Panc1 (cell line): Measurements from ENCODE around the gene AHDC1. TPM values are rescaled to one million over a fixed set of nuclear protein-coding genes. Genes with fewer than 3 reads are reported as not detected.

Experiments used
- ATAC-seq: fragments of 200-7000 bp; cut with Tn5 transposase; 2 replicates; pipeline ENCODE4 v1.9.1; 2020; ENCODE audit warnings: mild to moderate bottlenecking, moderate library complexity
- BruUV-seq: library from RNA; stranded (reverse); fragments of 400-500 nt; replicated peaks from 2 replicates; lab custom pipeline; 2021; lab: Mats Ljungman, UMichigan
- CTCF ChIA-PET: fragments of 300-600 bp; sonication (Branson Sonifier 250); formaldehyde crosslinking; loops from one replicate; lab custom pipeline; 2022; ENCODE audit warnings: antibody characterized with exemption; lab: Charles Lee
- POLR2A ChIA-PET: fragments of 300-600 bp; sonication (Branson Sonifier 250); formaldehyde crosslinking; loops from one replicate; lab custom pipeline; 2022; ENCODE audit warnings: antibody characterized with exemption; lab: Charles Lee
- DNase-seq: peaks from one replicate; pipeline ENCODE4 v3.0.0-alpha.2; 2010; ENCODE audit warnings: low read depth, low spot score
- H3K27ac ChIP-seq: 2 replicates; pipeline ENCODE4 v1.5.1; 2011; ENCODE audit warnings: mild to moderate bottlenecking, low read length, inconsistent platforms
- H3K27me3 ChIP-seq: fragments of 200-500 bp; sonication (Bioruptor generic); 2 replicates; pipeline ENCODE4 v1.6.0; 2014; ENCODE audit warnings: low read length, inconsistent platforms; ENCODE audit not compliant: control insufficient read depth, insufficient read depth
- H3K36me3 ChIP-seq: fragments of 200-500 bp; sonication (Bioruptor generic); 2 replicates; pipeline ENCODE4 v1.5.1; 2014; ENCODE audit warnings: inconsistent platforms, mild to moderate bottlenecking, low read length, moderate library complexity; ENCODE audit not compliant: control insufficient read depth, insufficient read depth
- H3K4me1 ChIP-seq: 2 replicates; pipeline ENCODE4 v1.5.1; 2011; ENCODE audit warnings: inconsistent platforms, mild to moderate bottlenecking, low read length, moderate library complexity; ENCODE audit not compliant: control insufficient read depth, insufficient read depth
- H3K4me3 ChIP-seq, 2 experiments: 2 replicates each; pipeline ENCODE4 v1.5.1; 2011 to 2012; ENCODE audit warnings: low read depth in 2 of 2, low read length in 2 of 2, mild to moderate bottlenecking in 2 of 2, inconsistent platforms in 1 of 2, moderate library complexity in 1 of 2
- H3K9me3 ChIP-seq: fragments of 200-500 bp; sonication (Bioruptor generic); 2 replicates; pipeline ENCODE4 v1.5.1; 2014; ENCODE audit warnings: low read depth, mild to moderate bottlenecking, inconsistent platforms, low read length, moderate library complexity; ENCODE audit not compliant: control insufficient read depth, insufficient read depth
- POLR2AphosphoS5 ChIP-seq: IDR thresholded peaks from 2 replicates; pipeline ENCODE4 v1.6.1; 2012; ENCODE audit warnings: mild to moderate bottlenecking, low read depth, low read length, moderate library complexity
- SIN3A ChIP-seq: IDR thresholded peaks from 2 replicates; pipeline ENCODE4 v1.6.1; 2012; ENCODE audit warnings: low read depth, mild to moderate bottlenecking, low read length, moderate library complexity, borderline replicate concordance; ENCODE audit not compliant: insufficient read depth
- TCF7L2 ChIP-seq: IDR thresholded peaks from 2 replicates; pipeline ENCODE4 v1.6.1; 2011; ENCODE audit warnings: mild to moderate bottlenecking, low read depth, low read length, inconsistent platforms
- in situ Hi-C: cut with HindIII; loops from 2 replicates; pipeline ENCODE4 v1.10.0; 2016; ENCODE audit warnings: low sequenced_read_pairs, low pct_unique_long_range_greater_than_20kb
- intact Hi-C: fragments of 100-400 bp; cut with micrococcal nuclease; formaldehyde crosslinking; loops from one replicate; pipeline ENCODE4 v1.10.0; 2022; ENCODE audit not compliant: unreplicated experiment
- total RNA-seq: library from RNA; stranded (reverse); gene quantifications from one replicate; pipeline ENCODE4 v1.2.1, GENCODE V29; 2021; ENCODE audit not compliant: unreplicated experiment
- TF ChIP-seq, protein P1 (sequence below): fragments of 450-650 bp; IDR thresholded peaks from 2 replicates; pipeline ENCODE4 v1.5.1; 2017; ENCODE audit warnings: mild to moderate bottlenecking
- TF ChIP-seq, protein P2 (sequence below), 2 experiments: IDR thresholded peaks; 2 replicates each; pipeline ENCODE4 v1.6.1; 2011 to 2012; ENCODE audit warnings: low read depth in 2 of 2, control low read depth in 1 of 2, low read length in 1 of 2, mild to moderate bottlenecking in 1 of 2, moderate library complexity in 1 of 2; ENCODE audit not compliant: insufficient read depth in 1 of 2

Gene AHDC1
- total RNA-seq, 1 experiment from 2014 or later, result 47.1 TPM

DNA sequence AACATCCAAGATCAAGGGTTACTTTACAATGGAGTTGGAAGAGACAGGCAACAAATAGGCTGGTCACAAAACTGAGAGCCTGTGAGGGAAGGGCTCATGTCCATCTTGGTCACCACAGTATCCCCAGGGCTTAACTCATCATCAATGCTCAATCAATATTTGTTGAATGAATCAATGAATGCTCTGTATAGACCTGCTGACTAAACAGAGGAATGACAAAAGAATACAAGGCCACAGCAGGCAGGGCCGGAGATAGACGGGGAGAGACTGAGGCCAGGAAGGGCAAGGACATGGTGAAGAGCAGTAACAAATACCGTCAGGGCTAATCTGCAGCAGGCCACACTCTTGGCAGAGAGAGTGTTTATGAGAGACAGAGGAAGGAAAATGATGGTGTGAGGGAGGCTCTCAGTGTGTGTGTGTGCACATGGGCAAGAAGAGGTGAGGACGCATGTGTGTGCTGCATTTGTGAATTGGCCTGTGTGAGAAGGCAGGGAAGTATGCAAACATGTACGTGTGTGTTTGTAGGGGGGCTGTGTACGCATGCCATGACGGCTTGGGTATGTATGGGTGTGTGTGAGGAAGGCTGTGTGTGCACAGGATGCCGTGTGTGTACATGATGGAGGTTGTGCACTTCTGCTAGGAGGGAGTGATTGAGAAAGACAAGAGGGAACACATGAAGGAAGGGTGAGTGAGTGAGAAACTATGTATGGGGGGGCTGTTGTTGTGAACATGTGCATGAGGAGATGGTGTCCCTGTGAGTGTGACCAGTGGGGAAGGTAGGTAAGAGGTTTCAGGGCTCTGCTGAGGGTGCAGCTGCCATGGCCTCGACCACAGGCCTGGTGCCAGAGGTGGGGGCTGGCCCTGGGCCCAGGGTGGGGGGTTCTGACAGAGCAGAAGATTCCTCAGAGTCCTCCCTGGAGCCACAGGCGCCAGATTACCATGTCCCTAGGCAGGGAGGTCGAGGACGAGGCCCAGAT is 15.4 kb downstream of the AHDC1 start:
- no peak overlapping the region for H3K27ac ChIP-seq

DNA sequence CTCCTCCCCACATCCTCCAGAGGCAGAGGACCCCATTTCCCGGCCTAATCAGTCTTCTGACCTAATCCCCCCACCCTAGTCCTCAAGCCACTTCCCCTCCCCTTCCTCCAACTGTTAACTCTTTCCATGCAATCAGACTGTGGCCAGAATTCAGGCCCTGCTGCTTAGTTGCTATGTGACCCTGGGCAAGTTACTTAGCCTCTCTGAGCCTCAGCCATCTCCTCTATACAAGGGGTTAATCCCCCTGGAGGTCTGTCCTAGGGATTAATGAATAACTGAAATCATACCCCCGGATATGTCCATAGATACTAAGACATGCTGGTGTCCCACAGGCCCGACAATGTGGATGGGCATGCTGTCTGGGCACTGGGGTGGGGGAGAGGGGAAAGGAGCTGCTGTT is 18.3 kb downstream of the AHDC1 start:
- Histone ChIP-seq H3K27ac (no peak overlapping the region), H3K4me3 (no peak overlapping the region), H3K4me1 (peaks cover 24% of the 10 kb centered on the region), H3K9me3 (no peaks in the 10 kb centered on the region), H3K27me3 (no peaks in the 10 kb centered on the region), H3K36me3 (no peaks in the 10 kb centered on the region)
- POLR2A ChIA-PET, result no interaction called here
- no TSS peak for BruUV-seq
- no peak for DNase-seq
- ATAC-seq, result no peak
- in situ Hi-C loops (no loop called here), intact Hi-C loops (no loop called here)
- TF ChIP-seq, protein P1, sequence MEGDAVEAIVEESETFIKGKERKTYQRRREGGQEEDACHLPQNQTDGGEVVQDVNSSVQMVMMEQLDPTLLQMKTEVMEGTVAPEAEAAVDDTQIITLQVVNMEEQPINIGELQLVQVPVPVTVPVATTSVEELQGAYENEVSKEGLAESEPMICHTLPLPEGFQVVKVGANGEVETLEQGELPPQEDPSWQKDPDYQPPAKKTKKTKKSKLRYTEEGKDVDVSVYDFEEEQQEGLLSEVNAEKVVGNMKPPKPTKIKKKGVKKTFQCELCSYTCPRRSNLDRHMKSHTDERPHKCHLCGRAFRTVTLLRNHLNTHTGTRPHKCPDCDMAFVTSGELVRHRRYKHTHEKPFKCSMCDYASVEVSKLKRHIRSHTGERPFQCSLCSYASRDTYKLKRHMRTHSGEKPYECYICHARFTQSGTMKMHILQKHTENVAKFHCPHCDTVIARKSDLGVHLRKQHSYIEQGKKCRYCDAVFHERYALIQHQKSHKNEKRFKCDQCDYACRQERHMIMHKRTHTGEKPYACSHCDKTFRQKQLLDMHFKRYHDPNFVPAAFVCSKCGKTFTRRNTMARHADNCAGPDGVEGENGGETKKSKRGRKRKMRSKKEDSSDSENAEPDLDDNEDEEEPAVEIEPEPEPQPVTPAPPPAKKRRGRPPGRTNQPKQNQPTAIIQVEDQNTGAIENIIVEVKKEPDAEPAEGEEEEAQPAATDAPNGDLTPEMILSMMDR, result no peak
- TF ChIP-seq, protein P2, sequence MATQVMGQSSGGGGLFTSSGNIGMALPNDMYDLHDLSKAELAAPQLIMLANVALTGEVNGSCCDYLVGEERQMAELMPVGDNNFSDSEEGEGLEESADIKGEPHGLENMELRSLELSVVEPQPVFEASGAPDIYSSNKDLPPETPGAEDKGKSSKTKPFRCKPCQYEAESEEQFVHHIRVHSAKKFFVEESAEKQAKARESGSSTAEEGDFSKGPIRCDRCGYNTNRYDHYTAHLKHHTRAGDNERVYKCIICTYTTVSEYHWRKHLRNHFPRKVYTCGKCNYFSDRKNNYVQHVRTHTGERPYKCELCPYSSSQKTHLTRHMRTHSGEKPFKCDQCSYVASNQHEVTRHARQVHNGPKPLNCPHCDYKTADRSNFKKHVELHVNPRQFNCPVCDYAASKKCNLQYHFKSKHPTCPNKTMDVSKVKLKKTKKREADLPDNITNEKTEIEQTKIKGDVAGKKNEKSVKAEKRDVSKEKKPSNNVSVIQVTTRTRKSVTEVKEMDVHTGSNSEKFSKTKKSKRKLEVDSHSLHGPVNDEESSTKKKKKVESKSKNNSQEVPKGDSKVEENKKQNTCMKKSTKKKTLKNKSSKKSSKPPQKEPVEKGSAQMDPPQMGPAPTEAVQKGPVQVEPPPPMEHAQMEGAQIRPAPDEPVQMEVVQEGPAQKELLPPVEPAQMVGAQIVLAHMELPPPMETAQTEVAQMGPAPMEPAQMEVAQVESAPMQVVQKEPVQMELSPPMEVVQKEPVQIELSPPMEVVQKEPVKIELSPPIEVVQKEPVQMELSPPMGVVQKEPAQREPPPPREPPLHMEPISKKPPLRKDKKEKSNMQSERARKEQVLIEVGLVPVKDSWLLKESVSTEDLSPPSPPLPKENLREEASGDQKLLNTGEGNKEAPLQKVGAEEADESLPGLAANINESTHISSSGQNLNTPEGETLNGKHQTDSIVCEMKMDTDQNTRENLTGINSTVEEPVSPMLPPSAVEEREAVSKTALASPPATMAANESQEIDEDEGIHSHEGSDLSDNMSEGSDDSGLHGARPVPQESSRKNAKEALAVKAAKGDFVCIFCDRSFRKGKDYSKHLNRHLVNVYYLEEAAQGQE (IDR thresholded peaks at IDR 0.05; ENCODE audit: insufficient read depth in 1 of 2, low read depth in 2 of 2, low read length in 1 of 2), result no peak
- TF ChIP-seq SIN3A, result no peak
- no peak for TF ChIP-seq POLR2AphosphoS5
- no peak for TF ChIP-seq TCF7L2
- CTCF ChIA-PET, result interaction anchor here (0.6 kb wide), 1 partner anchor 465 kb away, joined by 4 read pairs; no protein-coding TSS in a partner anchor

More for the DNA sequence above, 15.4 kb downstream of the AHDC1 start:
- no peak for TF ChIP-seq SIN3A
- TF ChIP-seq, protein P1, result no peak
- TF ChIP-seq, protein P2 (IDR thresholded peaks at IDR 0.05; ENCODE audit: insufficient read depth in 1 of 2, low read depth in 2 of 2, low read length in 1 of 2), result no peak
- no peak for TF ChIP-seq TCF7L2
- TF ChIP-seq POLR2AphosphoS5, result no peak
- DNase-seq (no peak), ATAC-seq (no peak)
- no TSS peak for BruUV-seq
- in situ Hi-C loops (no loop called here), intact Hi-C loops (no loop called here)
- POLR2A ChIA-PET, result no interaction called here
- CTCF ChIA-PET, result no interaction called here
- H3K4me1 ChIP-seq, result peaks cover 51% of the 10 kb centered on the region
- H3K9me3 ChIP-seq, result no peaks in the 10 kb centered on the region
- H3K27me3 ChIP-seq, result no peaks in the 10 kb centered on the region
- no peaks in the 10 kb centered on the region for H3K36me3 ChIP-seq
- H3K4me3 ChIP-seq, result no peak overlapping the region
